Ovary (tissue), 9 donors: ENCODE results near the gene UGT1A7. TPM values are rescaled to one million over a fixed set of nuclear protein-coding genes. Genes with fewer than 3 reads are reported as not detected.

Experiments
- DNase-seq, 5 donors: peaks; one replicate each; pipeline ENCODE4 v3.0.0-alpha.2; 2019 to 2020
- H3K27ac ChIP-seq, 2 donors: fragments of 200-600 bp; one replicate each; pipeline versions ENCODE4 v1.5.1 to v1.8.0; 2019 to 2022
- H3K27me3 ChIP-seq: fragments of 200-600 bp; one replicate; pipeline ENCODE4 v1.8.0; 2022
- H3K36me3 ChIP-seq: fragments of 200-600 bp; sonication (generic); one replicate; pipeline ENCODE4 v1.5.1; 2019
- H3K4me1 ChIP-seq: one replicate; pipeline ENCODE4 v1.8.1; 2013; ENCODE audit warnings: mild to moderate bottlenecking, moderate library complexity; ENCODE audit not compliant: insufficient read depth
- H3K4me3 ChIP-seq: fragments of 200-600 bp; sonication (generic); one replicate; pipeline ENCODE4 v1.5.1; 2017
- H3K9me3 ChIP-seq, 2 donors: fragments of 200-600 bp in 1 of 2; sonication (generic) in 1 of 2; one replicate each; pipeline versions ENCODE4 v1.5.1 to v1.8.1; 2013 to 2019; ENCODE audit warnings: mild to moderate bottlenecking in 1 of 2, moderate library complexity in 1 of 2
- CTCF ChIP-seq, 3 donors: fragments of 450-650 bp in 2 of 3; fragments of 200-600 bp in 1 of 3; IDR thresholded peaks; one replicate each; pipeline versions ENCODE4 v1.5.1 to v1.8.0; 2016 to 2022; ENCODE audit warnings: antibody characterized with exemption in 3 of 3, mild to moderate bottlenecking in 1 of 3
- EP300 ChIP-seq: sonication (generic); formaldehyde crosslinking; IDR thresholded peaks from one replicate; pipeline ENCODE4 v1.6.1; 2017; ENCODE audit warnings: antibody characterized with exemption
- POLR2A ChIP-seq: fragments of 450-650 bp; IDR thresholded peaks from one replicate; pipeline ENCODE4 v1.6.1; 2017; ENCODE audit warnings: antibody characterized with exemption, mild to moderate bottlenecking, moderate library complexity
- WGBS, 3 donors: extraction: QIAGEN DNeasy Blood & Tissue Kit in 1 of 3; methylation state at CpG; one replicate each; pipeline versions ENCODE4 v1.1.5 to v1.1.7; 2013 to 2017; 5-methylcytosine and 5-hydroxymethylcytosine counted together
- intact Hi-C, 4 donors: fragments of 100-400 bp; cut with DNase I; formaldehyde crosslinking; loops; one replicate each; pipeline versions ENCODE4 v1.11.0 to v1.15.1; 2022 to 2023
- polyA plus RNA-seq, 2 donors: library from polyadenylated mRNA; stranded (reverse); fragments of 200-250 nt in 1 of 2; fragments of 350-450 nt in 1 of 2; fragmentation: Illumina TruSeq in 1 of 2; extraction: RNeasy Lipid Tissue Mini Kit (QIAGEN cat#74804) in 1 of 2; gene quantifications; one replicate each; pipeline ENCODE4 v1.2.3, GENCODE V29; 2013 to 2014
- total RNA-seq, 7 donors: library from RNA; depleted of rRNA in 2 of 7; stranded (reverse); fragments of >200 nt in 2 of 7; fragmentation: NEBNext Ultra II Directional in 3 of 7; extraction: Animal tissue kit (Norgen Biotek cat#: 25700) in 3 of 7; gene quantifications; one replicate each; pipeline versions ENCODE4 v1.1.0 to v1.2.4, GENCODE V29; 2016 to 2023
- donor health status: DM: no; HTN: no; CAD: no; lungs with moderate emphysema.
- donor health status: DM: no; HTN: no; CAD: no.
- donor health status: Bipolar disorder and iron deficiency.
- donor health status: DM: yes; HTN: yes; CAD: no.
- donor health status: DM: no; HTN: no; CAD: no.
- donor health status: DM: yes; HTN: yes; CAD: no.

Gene UGT1A7
- total and polyA plus RNA-seq, 9 donors = not detected

GRCh38 chr2:233792720-233793119 is 111.0 kb downstream of the UGT1A7 start:
- 87 to 91% (median 90%) methylated on average over 7 of the region's 7 CpGs for WGBS, 3 donors
- intact Hi-C loops = no loop called here

DNA sequence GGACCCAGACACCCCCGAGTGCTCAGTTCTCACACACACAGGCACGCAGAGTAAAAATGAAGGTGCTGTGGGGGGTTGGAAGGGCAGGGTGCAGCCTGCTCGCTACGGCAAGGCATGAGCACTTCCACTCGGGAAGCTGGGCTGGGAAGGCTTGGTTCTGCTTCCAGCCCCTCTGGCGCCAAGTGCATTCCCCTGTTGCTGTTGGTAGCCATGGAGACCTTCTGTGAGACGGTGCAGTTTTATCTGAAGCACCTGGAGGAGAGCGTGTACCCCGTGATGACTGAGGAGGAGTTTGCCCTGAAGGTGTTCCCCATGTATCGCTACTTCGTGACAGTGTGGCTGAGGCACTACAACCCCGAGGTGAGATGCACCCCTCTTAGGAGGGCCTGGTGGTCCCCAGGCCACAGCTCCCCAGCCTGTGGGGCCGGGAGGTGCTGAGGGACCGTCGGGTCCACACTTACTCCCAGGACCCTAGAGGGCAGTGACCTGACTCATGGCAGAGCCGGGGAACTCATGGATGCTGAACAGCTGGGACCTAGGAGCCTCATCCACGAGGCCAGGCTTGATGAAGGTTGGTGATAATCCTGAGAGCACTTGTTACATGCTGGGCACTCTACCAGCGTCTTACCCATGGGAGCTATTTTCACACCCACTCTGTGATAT is 111.9 kb downstream of the UGT1A7 start:
- H3K4me1 ChIP-seq = no peaks in the 10 kb centered on the region
- H3K4me3 ChIP-seq = no peak overlapping the region
- H3K27ac ChIP-seq = no peak overlapping the region
- 62 to 66% (median 64%) methylated on average over 15 to 18 of the region's 18 CpGs for WGBS, 3 donors
- intact Hi-C loops = no loop called here
- TF ChIP-seq POLR2A (no peak), EP300 (no peak), CTCF (IDR thresholded peaks at IDR 0.05) (no peak)
- H3K9me3 ChIP-seq = no peaks in the 10 kb centered on the region
- no peak for DNase-seq
- no peaks in the 10 kb centered on the region for H3K36me3 ChIP-seq
- H3K27me3 ChIP-seq = no peaks in the 10 kb centered on the region

More at GRCh38 chr2:233792720-233793119, 111.0 kb downstream of the UGT1A7 start:
- TF ChIP-seq EP300 (no peak), POLR2A (no peak), CTCF (IDR thresholded peaks at IDR 0.05) (no peak)
- H3K36me3 ChIP-seq = no peaks in the 10 kb centered on the region
- no peaks in the 10 kb centered on the region for H3K27me3 ChIP-seq
- no peaks in the 10 kb centered on the region for H3K9me3 ChIP-seq
- H3K27ac ChIP-seq = no peak overlapping the region
- DNase-seq = no peak
- no peaks in the 10 kb centered on the region for H3K4me1 ChIP-seq
- no peak overlapping the region for H3K4me3 ChIP-seq

- TF ChIP-seq POLR2A = no peak
- TF ChIP-seq CTCF (IDR thresholded peaks at IDR 0.05) = no peak
- no peak for TF ChIP-seq EP300
- Histone ChIP-seq H3K27ac (no peak overlapping the region), H3K9me3 (no peaks in the 10 kb centered on the region), H3K4me3 (no peak overlapping the region), H3K27me3 (no peaks in the 10 kb centered on the region), H3K4me1 (no peaks in the 10 kb centered on the region), H3K36me3 (no peaks in the 10 kb centered on the region)
- intact Hi-C loops = no loop called here
- no peak for DNase-seq
- 59 to 66% (median 64%) methylated on average over 17 of the region's 17 CpGs for WGBS, 3 donors
Observed at GRCh38 chr2:233794128-233794658, 112.5 kb downstream of the UGT1A7 start.

GRCh38 chr2:233795735-233796171 is 114.1 kb downstream of the UGT1A7 start:
- Histone ChIP-seq H3K4me3 (no peak overlapping the region), H3K36me3 (no peaks in the 10 kb centered on the region), H3K9me3 (no peaks in the 10 kb centered on the region), H3K27me3 (no peaks in the 10 kb centered on the region), H3K27ac (no peak overlapping the region), H3K4me1 (no peaks in the 10 kb centered on the region)
- TF ChIP-seq POLR2A (no peak), CTCF (IDR thresholded peaks at IDR 0.05) (no peak), EP300 (no peak)
- 88 to 96% (median 92%) methylated on average over 13 of the region's 13 CpGs for WGBS, 3 donors
- intact Hi-C loops = no loop called here
- no peak for DNase-seq
